SU-DHL-6 (cell line): Measurements from ENCODE around the gene PNPLA7.

ENCODE experiments used
- H2AFZ ChIP-seq: fragments of 200-600 bp; sonication (generic); 2 replicates; pipeline ENCODE4 v1.6.1; 2014; ENCODE audit warnings: low read depth, mild to moderate bottlenecking, moderate library complexity, mixed read lengths, antibody characterized with exemption, low read length; ENCODE audit not compliant: severe bottlenecking
- H3F3A ChIP-seq: fragments of 200-600 bp; shearing (Covaris generic); 2 replicates; pipeline ENCODE4 v1.6.0; 2016; ENCODE audit warnings: antibody characterized with exemption, mild to moderate bottlenecking; ENCODE audit not compliant: insufficient read depth
- H3K27ac ChIP-seq: fragments of 200-600 bp; sonication (generic); 2 replicates; pipeline ENCODE4 v1.5.1; 2016; ENCODE audit warnings: low read depth, mild to moderate bottlenecking, low read length, moderate library complexity, mixed read lengths
- H3K27me3 ChIP-seq: fragments of 200-600 bp; sonication (generic), shearing (Covaris generic); 2 replicates; pipeline ENCODE4 v1.6.0; 2014; ENCODE audit warnings: mild to moderate bottlenecking, low read length
- H3K36me3 ChIP-seq: fragments of 200-600 bp; sonication (generic); 2 replicates; pipeline ENCODE4 v1.6.1; 2014; ENCODE audit warnings: mild to moderate bottlenecking, low read length, mixed read lengths
- H3K4me2 ChIP-seq: fragments of 300-600, 200-600 bp; shearing (Covaris generic), sonication (generic); 2 replicates; pipeline ENCODE4 v1.6.0; 2014; ENCODE audit warnings: low read length, low read depth, mild to moderate bottlenecking; ENCODE audit not compliant: poor library complexity, severe bottlenecking
- H3K4me3 ChIP-seq: fragments of 200-600 bp; sonication (generic); 2 replicates; pipeline ENCODE4 v1.5.1; 2014; ENCODE audit warnings: antibody characterized with exemption, low read length, mild to moderate bottlenecking, mixed read lengths; ENCODE audit not compliant: insufficient read depth, poor library complexity, severe bottlenecking
- H3K79me2 ChIP-seq: fragments of 200-600 bp; sonication (generic); 2 replicates; pipeline ENCODE4 v1.6.1; 2014; ENCODE audit warnings: mild to moderate bottlenecking, low read length, moderate library complexity; ENCODE audit not compliant: insufficient read depth
- H3K9ac ChIP-seq: fragments of 200-600 bp; sonication (generic); 2 replicates; pipeline ENCODE4 v1.7.0; 2014; ENCODE audit warnings: mild to moderate bottlenecking, low read length
- H3K9me2 ChIP-seq: fragments of 200-600 bp; sonication (generic); replicated peaks from 2 replicates; pipeline ENCODE4 v1.6.1; 2014; ENCODE audit warnings: low read length; ENCODE audit not compliant: insufficient read depth
- H3K9me3 ChIP-seq: fragments of 200-600 bp; sonication (generic); 2 replicates; pipeline ENCODE4 v1.6.1; 2014; ENCODE audit warnings: low read length, mixed read lengths; ENCODE audit not compliant: insufficient read depth
- H4K20me1 ChIP-seq: fragments of 200-600 bp; sonication (generic); 2 replicates; pipeline ENCODE4 v1.6.1; 2014; ENCODE audit warnings: low read depth, mild to moderate bottlenecking, antibody characterized with exemption, low read length, moderate library complexity, mixed read lengths
- EZH2phosphoT487 ChIP-seq: fragments of 200-600 bp; sonication (generic), shearing (Covaris generic); conservative IDR thresholded peaks from 2 replicates; pipeline ENCODE4 v1.6.1; 2018; ENCODE audit warnings: mild to moderate bottlenecking, antibody characterized with exemption, low read length, moderate library complexity, mixed read lengths
- TF ChIP-seq, protein P1 (sequence below): fragments of 200-600 bp; sonication (generic); IDR thresholded peaks from one replicate; pipeline ENCODE4 v1.5.1; 2017; ENCODE audit warnings: antibody characterized with exemption, mild to moderate bottlenecking, low read length, moderate library complexity; ENCODE audit not compliant: insufficient read depth, poor library complexity, severe bottlenecking

The PNPLA7 gene

DNA sequence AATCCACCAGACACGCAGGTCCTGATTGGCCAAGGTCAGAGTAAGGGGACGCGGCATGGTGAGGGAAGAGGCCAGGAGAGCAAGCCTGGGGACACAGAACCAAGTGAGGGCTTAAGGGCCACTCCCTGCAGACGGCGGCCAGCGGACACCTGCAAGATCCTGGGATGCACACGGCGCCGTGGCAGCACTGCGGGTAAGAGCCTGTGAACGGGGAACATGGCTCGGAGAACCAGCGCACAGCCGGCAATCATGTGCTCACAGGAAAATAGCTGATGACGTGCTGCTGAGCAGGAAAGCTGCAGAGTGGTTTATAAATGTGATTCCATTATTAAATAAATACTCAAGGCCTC, 64.1 kb downstream of the PNPLA7 start:
- Histone ChIP-seq H3F3A (no peaks in the 10 kb centered on the region), H2AFZ (no peak overlapping the region), H3K27ac (no peak overlapping the region), H3K9ac (no peak overlapping the region), H3K36me3 (no peaks in the 10 kb centered on the region), H4K20me1 (no peaks in the 10 kb centered on the region), H3K79me2 (no peaks in the 10 kb centered on the region), H3K4me3 (no peak overlapping the region), H3K9me2 (no peaks in the 10 kb centered on the region), H3K9me3 (no peaks in the 10 kb centered on the region), H3K27me3 (no peaks in the 10 kb centered on the region), H3K4me2 (no peak overlapping the region)
- TF ChIP-seq, protein P1, sequence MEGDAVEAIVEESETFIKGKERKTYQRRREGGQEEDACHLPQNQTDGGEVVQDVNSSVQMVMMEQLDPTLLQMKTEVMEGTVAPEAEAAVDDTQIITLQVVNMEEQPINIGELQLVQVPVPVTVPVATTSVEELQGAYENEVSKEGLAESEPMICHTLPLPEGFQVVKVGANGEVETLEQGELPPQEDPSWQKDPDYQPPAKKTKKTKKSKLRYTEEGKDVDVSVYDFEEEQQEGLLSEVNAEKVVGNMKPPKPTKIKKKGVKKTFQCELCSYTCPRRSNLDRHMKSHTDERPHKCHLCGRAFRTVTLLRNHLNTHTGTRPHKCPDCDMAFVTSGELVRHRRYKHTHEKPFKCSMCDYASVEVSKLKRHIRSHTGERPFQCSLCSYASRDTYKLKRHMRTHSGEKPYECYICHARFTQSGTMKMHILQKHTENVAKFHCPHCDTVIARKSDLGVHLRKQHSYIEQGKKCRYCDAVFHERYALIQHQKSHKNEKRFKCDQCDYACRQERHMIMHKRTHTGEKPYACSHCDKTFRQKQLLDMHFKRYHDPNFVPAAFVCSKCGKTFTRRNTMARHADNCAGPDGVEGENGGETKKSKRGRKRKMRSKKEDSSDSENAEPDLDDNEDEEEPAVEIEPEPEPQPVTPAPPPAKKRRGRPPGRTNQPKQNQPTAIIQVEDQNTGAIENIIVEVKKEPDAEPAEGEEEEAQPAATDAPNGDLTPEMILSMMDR, result no peak
- TF ChIP-seq EZH2phosphoT487, result no peak

DNA sequence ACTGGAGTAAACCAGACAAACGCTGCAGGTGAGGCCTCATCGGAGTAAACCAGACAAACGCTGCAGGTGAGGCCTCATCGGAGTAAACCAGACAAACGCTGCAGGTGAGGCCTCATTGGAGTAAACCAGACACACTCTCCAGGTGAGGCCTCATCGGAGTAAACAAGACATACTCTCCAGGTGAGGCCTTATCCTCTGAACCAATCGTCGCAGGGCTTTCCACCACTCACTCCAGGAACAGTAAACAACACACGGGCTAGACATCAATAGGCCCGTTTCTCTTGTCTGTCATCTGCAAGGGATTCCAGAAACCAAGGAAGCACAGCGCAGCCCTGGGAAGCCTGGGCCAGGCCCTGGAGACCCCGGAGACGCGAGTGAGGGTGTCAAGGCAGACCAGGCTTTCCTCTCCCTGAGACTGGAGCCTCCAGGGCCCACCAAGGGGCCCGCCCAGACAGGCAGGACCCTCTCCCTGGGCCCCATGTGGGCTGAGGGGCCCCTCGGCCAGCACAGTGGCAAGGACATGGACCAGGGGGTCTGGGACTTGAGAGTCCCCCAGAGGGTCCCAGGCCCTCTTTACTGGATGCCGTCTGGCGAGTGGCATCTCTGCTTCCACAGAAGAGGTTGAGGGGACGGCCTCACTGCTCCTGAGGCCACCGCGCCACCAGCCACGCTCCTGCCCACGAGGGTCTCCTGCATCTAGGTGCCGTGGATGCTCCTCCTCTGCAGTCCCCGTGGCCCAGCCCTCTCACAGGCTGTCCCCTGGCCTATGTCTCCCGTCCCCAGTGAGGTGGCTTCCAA, 64.7 kb downstream of the PNPLA7 start:
- Histone ChIP-seq H4K20me1 (no peaks in the 10 kb centered on the region), H3F3A (no peaks in the 10 kb centered on the region), H3K27ac (no peak overlapping the region), H3K36me3 (no peaks in the 10 kb centered on the region), H3K4me2 (no peak overlapping the region), H3K27me3 (no peaks in the 10 kb centered on the region), H3K9me2 (no peaks in the 10 kb centered on the region), H3K79me2 (no peaks in the 10 kb centered on the region), H3K9ac (no peak overlapping the region), H2AFZ (no peak overlapping the region), H3K9me3 (no peaks in the 10 kb centered on the region), H3K4me3 (no peak overlapping the region)
- TF ChIP-seq, protein P1, result no peak
- no peak for TF ChIP-seq EZH2phosphoT487

DNA sequence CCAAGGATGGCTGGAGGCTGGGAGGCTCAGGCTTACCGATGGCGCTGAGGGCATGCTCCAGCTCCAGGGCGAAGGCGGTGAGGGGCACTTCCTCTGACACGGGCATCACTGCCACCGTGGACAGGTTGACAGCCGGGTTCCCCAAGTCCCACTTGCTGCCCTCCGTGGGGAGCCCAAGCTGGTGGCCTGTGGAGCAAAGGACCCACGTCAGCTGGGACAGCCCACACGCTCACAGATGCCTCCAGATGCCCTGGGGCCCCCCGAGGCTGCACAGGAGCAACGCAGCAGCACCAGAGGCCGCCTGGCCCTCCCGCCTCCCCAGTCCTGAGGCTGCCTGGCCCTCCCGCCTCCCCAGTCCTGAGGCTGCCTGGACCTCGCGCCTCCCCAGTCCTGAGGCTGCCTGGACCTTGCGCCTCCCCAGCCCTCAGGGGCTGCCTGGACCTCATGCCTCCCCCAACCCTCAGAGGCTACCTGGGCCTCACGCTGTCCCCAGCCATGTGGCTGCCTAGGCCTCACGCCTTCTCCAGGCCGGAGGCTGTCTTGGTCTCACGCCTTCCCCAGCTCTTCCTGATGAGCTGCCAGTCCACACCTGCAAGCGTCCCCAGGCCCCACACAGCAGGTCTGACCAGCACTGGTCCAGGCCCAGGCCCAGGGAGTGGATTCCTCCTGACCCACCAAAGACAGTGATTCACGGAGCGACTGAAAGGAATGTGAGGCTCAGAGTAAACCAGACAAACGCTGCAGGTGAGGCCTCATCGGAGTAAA, 65.5 kb downstream of the PNPLA7 start:
- Histone ChIP-seq H3K9me2 (no peaks in the 10 kb centered on the region), H3K9ac (no peak overlapping the region), H3K27ac (no peak overlapping the region), H3K36me3 (no peaks in the 10 kb centered on the region), H3K9me3 (no peaks in the 10 kb centered on the region), H3K4me2 (no peak overlapping the region), H3K27me3 (no peaks in the 10 kb centered on the region), H3F3A (no peaks in the 10 kb centered on the region), H4K20me1 (no peaks in the 10 kb centered on the region), H2AFZ (no peak overlapping the region), H3K79me2 (no peaks in the 10 kb centered on the region), H3K4me3 (no peak overlapping the region)
- TF ChIP-seq, protein P1, result no peak
- TF ChIP-seq EZH2phosphoT487, result no peak
